Stimulated activated effector memory CD8-positive, alpha-beta T cell treated with anti-CD3 and anti-CD28 coated beads, Interleukin-12 subunit alpha, Interleukin-12 subunit beta, amount 100 ng/mL, for 72 hours (primary cell): ENCODE measurements around the gene HIF1AN.
A peak's percentile ranks its signal among the peaks of the same experiment; 100 is the strongest.

Experiments used
- ATAC-seq: fragments of 150-1000 bp; cut with Tn5 transposase; 2 replicates; pipeline ENCODE4 v1.10.0; 2021
- DNase-seq, 2 donors: peaks; one replicate each; pipeline ENCODE4 v3.0.0; 2021 to 2022; ENCODE audit warnings: low spot score in 2 of 2
- H3K27ac Mint-ChIP-seq: one replicate; pipeline ENCODE4 v1.8.0; 2022; ENCODE audit warnings: mild to moderate bottlenecking, mixed read lengths
- H3K36me3 Mint-ChIP-seq: one replicate; pipeline ENCODE4 v1.8.0; 2022; ENCODE audit warnings: mild to moderate bottlenecking, mixed read lengths
- H3K4me1 Mint-ChIP-seq: one replicate; pipeline ENCODE4 v1.8.0; 2022; ENCODE audit warnings: mixed read lengths
- H3K4me3 Mint-ChIP-seq: one replicate; pipeline ENCODE4 v1.8.0; 2022; ENCODE audit warnings: mild to moderate bottlenecking, mixed read lengths
- H3K9me3 Mint-ChIP-seq: one replicate; pipeline ENCODE4 v1.8.0; 2022; ENCODE audit warnings: mixed read lengths

Gene HIF1AN

DNA sequence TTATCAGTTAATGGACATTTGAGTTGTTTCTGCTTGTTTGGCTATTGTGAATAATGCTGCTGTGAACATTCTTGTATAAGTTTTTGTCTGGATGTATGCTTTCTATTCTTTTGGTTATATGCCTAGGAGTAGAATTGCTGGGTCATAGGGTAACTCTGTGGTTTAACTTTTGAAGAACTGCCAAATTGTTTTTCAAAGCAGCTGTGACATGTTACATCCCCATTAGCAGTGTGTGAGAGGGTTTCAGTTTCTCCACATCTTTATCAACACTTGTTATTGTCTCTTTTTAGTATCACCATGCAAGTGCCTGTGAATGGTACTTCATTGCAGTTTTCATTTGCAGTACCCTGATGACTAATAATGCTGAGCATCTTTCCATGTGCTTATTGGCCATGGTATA is 4.0 kb upstream of the HIF1AN start:
- Mint-ChIP-seq H3K4me3 (no peak overlapping the region), H3K27ac (peak overlapping the region; percentile 7), H3K36me3 (peaks cover 35% of the 10 kb centered on the region), H3K4me1 (peaks cover 24% of the 10 kb centered on the region), H3K9me3 (no peaks in the 10 kb centered on the region)
- DNase-seq (no peak), ATAC-seq (peak; percentile 34)

DNA sequence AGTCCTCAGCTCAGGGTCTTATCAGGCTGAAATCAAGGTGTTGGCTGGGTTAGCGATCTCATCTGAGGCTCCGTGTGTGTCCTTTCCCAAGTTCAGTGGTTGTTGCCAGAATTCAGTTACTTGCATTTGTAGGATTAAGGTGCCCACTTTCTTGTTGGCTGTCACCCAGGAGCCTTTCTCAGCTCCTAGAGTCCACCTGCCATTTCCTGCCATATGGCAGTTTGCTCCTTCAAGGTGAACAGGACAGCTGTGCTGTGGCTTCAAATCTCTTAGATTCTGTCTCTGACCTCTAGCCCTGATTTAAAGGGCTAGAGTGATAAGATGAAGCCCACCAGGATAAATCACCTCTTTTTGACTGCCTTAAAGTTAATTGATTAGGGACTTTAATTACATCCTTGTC is 1.0 kb upstream of the HIF1AN start:
- no peak for ATAC-seq
- DNase-seq: no peak
- H3K4me1 Mint-ChIP-seq: peaks cover 19% of the 10 kb centered on the region
- peaks cover 37% of the 10 kb centered on the region for H3K36me3 Mint-ChIP-seq
- no peak overlapping the region for H3K4me3 Mint-ChIP-seq
- no peaks in the 10 kb centered on the region for H3K9me3 Mint-ChIP-seq
- H3K27ac Mint-ChIP-seq: no peak overlapping the region

DNA sequence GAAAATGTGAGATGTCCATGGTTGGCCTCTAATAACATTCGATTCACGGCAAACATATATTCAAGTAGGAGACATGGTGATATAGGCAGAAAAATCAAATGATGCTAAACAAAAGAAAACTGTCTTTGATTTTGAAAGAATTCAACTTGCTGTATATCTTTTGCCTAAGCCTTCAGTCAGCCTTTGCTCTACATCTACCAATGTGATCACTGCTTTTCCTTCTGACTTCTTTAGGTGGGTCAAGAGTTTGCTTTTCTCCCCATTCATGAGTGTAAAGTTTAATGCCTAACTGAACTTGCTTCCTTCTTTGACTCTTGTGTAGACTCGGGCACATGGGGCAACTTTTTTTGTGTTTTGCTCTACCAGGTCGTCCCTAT is 417 bp upstream of the HIF1AN start:
- Mint-ChIP-seq H3K27ac (no peak overlapping the region), H3K4me1 (peaks cover 13% of the 10 kb centered on the region), H3K9me3 (no peaks in the 10 kb centered on the region), H3K36me3 (peaks cover 37% of the 10 kb centered on the region), H3K4me3 (no peak overlapping the region)
- ATAC-seq (peak; percentile 19), DNase-seq (no peak)

DNA sequence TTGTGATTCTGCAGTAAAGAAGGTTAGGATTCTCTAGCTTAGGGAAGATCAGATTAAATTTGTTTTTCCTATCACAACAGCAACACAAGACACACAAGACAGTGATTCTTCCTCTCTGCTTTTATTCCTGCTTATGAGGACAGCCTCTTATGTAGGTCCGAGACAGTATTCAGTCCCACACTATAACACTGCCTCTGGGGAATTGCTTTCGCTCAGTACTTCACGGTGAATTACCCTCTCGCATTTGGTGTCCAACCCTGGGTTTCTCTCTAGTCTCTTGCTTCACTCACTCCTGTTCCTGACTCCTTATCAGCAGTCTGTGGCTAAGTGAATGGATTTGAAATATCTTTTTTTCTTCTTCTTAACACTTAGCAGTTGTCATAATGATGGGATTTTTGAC is 1.7 kb downstream of the HIF1AN start:
- Mint-ChIP-seq H3K27ac (no peak overlapping the region), H3K9me3 (no peaks in the 10 kb centered on the region), H3K4me1 (peaks cover 8% of the 10 kb centered on the region), H3K4me3 (no peak overlapping the region), H3K36me3 (peaks cover 58% of the 10 kb centered on the region)
- DNase-seq: no peak
- no peak for ATAC-seq

DNA sequence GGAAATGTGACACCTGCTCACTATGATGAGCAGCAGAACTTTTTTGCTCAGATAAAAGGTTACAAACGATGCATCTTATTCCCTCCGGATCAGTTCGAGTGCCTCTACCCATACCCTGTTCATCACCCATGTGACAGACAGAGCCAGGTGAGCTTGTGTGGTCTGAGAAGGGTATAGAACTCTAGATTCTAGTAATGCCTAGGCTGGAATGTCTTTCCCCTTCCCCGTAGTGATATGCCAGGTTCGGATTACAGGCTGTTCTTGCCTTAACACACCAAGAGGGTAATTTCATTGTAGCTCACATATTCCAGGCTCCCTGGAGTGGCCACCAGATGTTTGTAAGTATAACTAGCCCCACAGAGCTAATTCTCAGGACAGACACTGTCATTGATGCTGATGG is 9.2 kb downstream of the HIF1AN start:
- Mint-ChIP-seq H3K27ac (no peak overlapping the region), H3K9me3 (no peaks in the 10 kb centered on the region), H3K4me3 (no peak overlapping the region), H3K36me3 (peaks cover 100% of the 10 kb centered on the region), H3K4me1 (no peaks in the 10 kb centered on the region)
- DNase-seq: no peak
- no peak for ATAC-seq

DNA sequence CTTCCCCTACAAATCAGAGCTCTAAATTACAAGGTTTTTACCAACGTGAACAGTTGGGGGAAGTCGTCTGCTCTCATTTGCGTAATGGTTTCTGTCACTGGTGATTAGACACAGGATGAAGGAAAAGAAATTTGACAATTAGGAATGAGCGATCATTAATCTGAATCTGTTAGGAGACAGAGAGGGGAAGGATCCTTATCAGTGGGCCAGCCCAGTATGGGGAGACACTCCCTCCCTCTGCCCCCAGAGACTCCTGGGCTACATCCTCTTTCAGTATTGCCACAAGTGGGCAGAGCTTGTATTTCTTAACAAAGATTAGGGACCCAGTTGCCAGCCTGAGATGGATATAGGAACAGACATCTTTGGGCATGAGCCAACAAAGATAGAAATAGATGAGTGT is 15.5 kb downstream of the HIF1AN start:
- DNase-seq: no peak
- Mint-ChIP-seq H3K4me1 (no peaks in the 10 kb centered on the region), H3K9me3 (no peaks in the 10 kb centered on the region), H3K36me3 (peaks cover 55% of the 10 kb centered on the region), H3K27ac (no peak overlapping the region), H3K4me3 (no peak overlapping the region)
- no peak for ATAC-seq

DNA sequence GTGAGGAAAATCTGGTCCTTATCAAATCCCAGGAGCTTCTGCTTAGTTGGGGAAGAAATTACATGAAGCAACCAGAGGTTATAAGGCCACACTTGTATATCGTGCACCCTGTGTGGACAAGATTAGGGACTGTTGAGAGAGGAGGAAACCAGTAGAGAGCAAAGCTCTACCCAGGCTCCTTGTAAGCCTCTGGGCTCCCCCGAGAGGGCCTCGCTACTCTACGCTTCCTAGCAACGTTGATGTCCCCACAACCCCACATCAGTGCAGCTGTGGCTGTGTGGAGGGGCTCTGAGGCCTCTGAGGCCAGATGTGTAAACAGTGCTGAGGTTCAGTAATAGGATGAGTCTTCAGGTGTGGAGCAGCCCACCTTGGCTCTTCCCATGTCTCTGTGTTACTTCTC is 16.0 kb downstream of the HIF1AN start:
- H3K36me3 Mint-ChIP-seq: peaks cover 52% of the 10 kb centered on the region

DNA sequence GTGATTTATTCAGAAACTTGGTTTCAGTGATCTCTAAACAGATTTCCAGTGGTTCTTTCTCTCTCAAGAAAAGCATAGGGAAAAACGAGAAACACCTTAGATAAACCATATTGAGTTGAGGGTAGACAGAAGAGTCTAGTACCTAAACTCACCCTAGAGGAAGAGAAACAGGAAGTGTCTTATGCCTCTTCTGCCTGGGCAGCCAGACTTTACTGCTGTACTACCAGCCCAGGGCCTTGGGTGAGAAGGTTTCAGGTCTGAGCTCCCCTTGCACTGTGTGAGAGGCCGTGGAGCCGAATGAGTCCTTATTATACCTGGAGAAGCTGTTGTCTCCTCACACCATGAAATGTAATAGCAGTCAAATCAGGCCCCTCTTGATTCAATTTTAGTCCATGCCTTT is 18.2 kb downstream of the HIF1AN start:
- H3K27ac Mint-ChIP-seq: no peak overlapping the region
- H3K4me1 Mint-ChIP-seq: no peaks in the 10 kb centered on the region
- H3K36me3 Mint-ChIP-seq: peaks cover 30% of the 10 kb centered on the region
- ATAC-seq: no peak
- no peak for DNase-seq
- no peak overlapping the region for H3K4me3 Mint-ChIP-seq
- H3K9me3 Mint-ChIP-seq: no peaks in the 10 kb centered on the region

More for the DNA sequence above, 16.0 kb downstream of the HIF1AN start:
- H3K9me3 Mint-ChIP-seq: no peaks in the 10 kb centered on the region
- H3K27ac Mint-ChIP-seq: no peak overlapping the region
- no peaks in the 10 kb centered on the region for H3K4me1 Mint-ChIP-seq
- ATAC-seq (no peak), DNase-seq (no peak)
- H3K4me3 Mint-ChIP-seq: no peak overlapping the region

DNA sequence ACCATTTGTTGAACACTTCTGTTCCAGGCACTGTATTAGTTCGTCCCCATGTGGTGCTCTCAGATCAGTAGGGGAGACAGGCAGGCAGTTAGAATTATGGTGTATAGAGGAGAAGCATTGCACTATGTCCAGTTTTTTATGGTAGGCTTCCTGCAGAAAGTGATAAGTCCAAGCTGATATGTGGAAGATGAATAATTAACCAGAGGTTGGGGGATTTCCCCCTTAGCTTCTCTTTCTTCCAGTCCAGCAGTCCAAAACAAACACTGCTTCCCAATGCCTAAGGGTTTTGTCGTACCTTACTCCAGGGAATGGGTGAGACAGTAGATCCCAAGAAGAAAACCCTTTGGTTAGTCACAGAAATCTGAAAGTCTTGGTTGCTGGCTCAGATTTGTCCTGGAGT is 19.2 kb downstream of the HIF1AN start:
- Mint-ChIP-seq H3K4me3 (no peak overlapping the region), H3K4me1 (no peaks in the 10 kb centered on the region), H3K27ac (no peak overlapping the region), H3K9me3 (no peaks in the 10 kb centered on the region), H3K36me3 (peaks cover 20% of the 10 kb centered on the region)
- DNase-seq (no peak), ATAC-seq (no peak)

DNA sequence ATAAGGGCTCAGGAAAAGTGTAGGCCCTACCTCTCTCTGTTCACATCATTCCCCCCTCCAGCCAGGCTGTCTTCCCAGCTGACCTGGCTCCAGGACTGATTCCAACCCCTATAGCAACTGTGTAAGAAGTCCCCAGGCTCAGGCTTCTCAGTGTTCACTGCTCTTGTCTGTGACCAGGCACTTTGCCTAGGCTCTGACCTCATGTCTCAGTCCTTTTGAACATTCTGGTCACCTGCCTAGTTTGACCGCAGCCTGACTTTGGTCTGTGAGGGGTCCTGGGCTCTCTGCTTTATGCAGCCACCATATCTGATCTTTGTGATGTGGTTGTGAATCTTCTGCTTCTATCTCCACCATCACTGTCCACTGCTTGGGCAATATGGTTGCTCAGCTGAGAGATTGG is 24.5 kb downstream of the HIF1AN start:
- ATAC-seq (no peak), DNase-seq (no peak)
- peaks cover 17% of the 10 kb centered on the region for H3K36me3 Mint-ChIP-seq
- peaks cover 10% of the 10 kb centered on the region for H3K4me1 Mint-ChIP-seq
- H3K9me3 Mint-ChIP-seq: no peaks in the 10 kb centered on the region
- no peak overlapping the region for H3K4me3 Mint-ChIP-seq
- no peak overlapping the region for H3K27ac Mint-ChIP-seq

DNA sequence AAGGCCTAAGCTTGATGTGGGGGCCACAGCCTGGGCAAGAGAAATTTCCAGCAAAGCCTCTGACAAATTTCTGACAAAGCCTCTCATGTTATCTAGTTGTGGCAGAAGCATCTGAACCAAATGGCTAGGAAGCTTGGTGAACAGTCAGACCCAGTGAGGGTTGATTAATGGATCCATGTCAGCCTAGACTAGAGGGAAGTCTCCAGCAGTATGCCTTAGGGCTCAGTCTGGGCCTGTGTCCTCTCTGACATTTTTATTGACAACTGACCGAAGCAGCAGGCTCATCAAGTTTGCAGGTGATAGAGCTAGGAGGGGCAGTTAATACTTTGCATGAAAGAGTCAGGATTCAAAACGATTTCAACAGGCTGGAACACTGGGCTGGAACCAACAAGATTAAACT is 25.3 kb downstream of the HIF1AN start:
- Mint-ChIP-seq H3K4me1 (peaks cover 10% of the 10 kb centered on the region), H3K36me3 (peaks cover 9% of the 10 kb centered on the region)
- no peak for DNase-seq

DNA sequence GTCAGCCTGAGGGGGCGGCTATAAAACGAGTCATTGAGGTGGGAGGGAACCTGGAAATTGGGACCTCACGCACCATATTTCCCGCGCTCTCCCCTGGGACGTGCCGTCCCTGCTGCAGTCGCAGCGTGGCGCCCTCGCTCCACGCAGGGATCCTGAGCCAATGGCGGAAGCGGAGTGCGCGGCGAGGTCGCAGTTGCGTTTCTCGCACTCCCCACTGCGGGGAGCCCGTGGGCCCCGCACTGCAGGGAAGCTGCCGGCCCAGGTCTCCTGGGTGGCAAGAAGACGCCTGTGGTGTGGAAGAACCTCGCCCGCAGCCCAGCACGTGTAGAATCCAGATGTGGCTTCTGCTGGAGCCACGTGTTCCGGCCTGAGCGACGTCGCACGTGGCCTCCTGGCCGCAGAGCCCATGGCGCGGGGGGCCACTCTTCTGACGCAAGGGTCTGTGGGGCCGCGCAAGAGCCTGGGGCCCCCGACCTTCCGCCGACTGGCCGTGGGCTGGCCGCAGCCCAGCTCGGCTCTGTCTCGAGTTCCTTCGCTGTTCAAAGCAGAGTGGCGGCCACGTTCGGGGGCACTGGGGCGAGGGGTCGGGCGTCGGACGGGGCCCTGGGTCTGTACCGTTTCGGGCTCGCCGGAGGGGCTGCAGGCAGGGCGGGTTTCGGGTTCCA is 26.4 kb downstream of the HIF1AN start:
- peak overlapping the region; percentile 6 for H3K4me3 Mint-ChIP-seq
- DNase-seq: peak; percentile 61 to 72
- no peak overlapping the region for H3K27ac Mint-ChIP-seq
- H3K4me1 Mint-ChIP-seq: peaks cover 10% of the 10 kb centered on the region
- H3K9me3 Mint-ChIP-seq: no peaks in the 10 kb centered on the region
- ATAC-seq: peak; percentile 88
- peaks cover 5% of the 10 kb centered on the region for H3K36me3 Mint-ChIP-seq

More for the DNA sequence above, 25.3 kb downstream of the HIF1AN start:
- no peak for ATAC-seq
- no peak overlapping the region for H3K27ac Mint-ChIP-seq
- H3K4me3 Mint-ChIP-seq: no peak overlapping the region
- H3K9me3 Mint-ChIP-seq: no peaks in the 10 kb centered on the region

GRCh38 chr10:100565206-100565985 is 29.7 kb downstream of the HIF1AN start:
- Mint-ChIP-seq H3K9me3 (no peaks in the 10 kb centered on the region), H3K27ac (no peak overlapping the region), H3K4me1 (peaks cover 10% of the 10 kb centered on the region), H3K36me3 (peaks cover 5% of the 10 kb centered on the region), H3K4me3 (no peak overlapping the region)
- ATAC-seq: no peak
- no peak for DNase-seq

DNA sequence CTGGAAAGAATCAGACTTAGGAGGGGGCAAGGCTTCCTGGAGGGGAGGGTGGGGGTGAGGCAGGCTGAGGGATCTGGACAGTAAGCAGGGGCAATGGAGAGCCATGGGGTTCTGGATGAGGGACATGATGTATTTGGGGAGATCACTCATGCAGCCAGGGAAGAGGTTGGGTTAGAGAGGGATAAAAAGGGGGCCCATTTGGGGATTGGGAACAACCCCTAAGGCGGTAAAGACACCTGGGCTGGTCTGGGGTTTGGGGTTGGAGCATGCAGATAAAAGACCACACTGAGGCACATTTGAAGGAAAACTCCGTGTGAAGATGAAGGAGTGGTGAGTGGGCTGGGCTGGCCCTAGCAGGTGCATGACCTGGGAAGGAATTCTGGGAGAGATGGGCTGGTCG is 30.8 kb downstream of the HIF1AN start:
- Mint-ChIP-seq H3K27ac (no peak overlapping the region), H3K9me3 (no peaks in the 10 kb centered on the region)
- no peak for ATAC-seq

DNA sequence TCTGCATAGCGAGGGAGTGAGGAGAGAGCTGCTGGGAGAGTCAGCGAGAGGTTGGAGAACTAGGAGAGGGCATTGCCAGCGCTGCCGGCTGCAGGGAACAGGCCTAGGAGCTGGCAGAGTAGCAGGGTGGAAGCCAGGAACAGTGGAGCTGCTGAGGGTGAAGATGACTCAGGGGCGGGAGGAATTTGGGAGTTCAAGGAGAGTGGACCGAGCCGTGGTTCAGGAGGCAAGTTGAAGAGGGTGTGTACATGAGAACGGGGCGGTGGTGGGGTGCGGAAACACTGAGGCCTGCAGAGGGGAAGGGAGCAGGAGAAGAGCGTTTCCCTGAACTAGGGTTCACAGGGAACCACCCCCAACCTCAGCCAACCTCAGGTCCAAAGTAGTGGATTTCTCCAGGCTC is 31.5 kb downstream of the HIF1AN start:
- no peak for DNase-seq
- H3K27ac Mint-ChIP-seq: no peak overlapping the region
- H3K4me1 Mint-ChIP-seq: no peaks in the 10 kb centered on the region
- no peak for ATAC-seq
- H3K36me3 Mint-ChIP-seq: peaks cover 5% of the 10 kb centered on the region
- no peaks in the 10 kb centered on the region for H3K9me3 Mint-ChIP-seq
- H3K4me3 Mint-ChIP-seq: no peak overlapping the region

More for the DNA sequence above, 30.8 kb downstream of the HIF1AN start:
- Mint-ChIP-seq H3K4me1 (peaks cover 4% of the 10 kb centered on the region), H3K36me3 (peaks cover 5% of the 10 kb centered on the region), H3K4me3 (no peak overlapping the region)
- DNase-seq: no peak

- no peak overlapping the region for H3K4me3 Mint-ChIP-seq
- peaks cover 5% of the 10 kb centered on the region for H3K36me3 Mint-ChIP-seq
- no peaks in the 10 kb centered on the region for H3K9me3 Mint-ChIP-seq
- H3K4me1 Mint-ChIP-seq: no peaks in the 10 kb centered on the region
- ATAC-seq (no peak), DNase-seq (no peak)
- H3K27ac Mint-ChIP-seq: no peak overlapping the region
These were observed 32.1 kb downstream of the HIF1AN start for GRCh38 chr10:100567826-100568225.
